GM12874 (cell line): Measurements from ENCODE around the gene HOXD12.
A peak's percentile ranks its signal among the peaks of the same experiment; 100 is the strongest.

Experiments used
- TF ChIP-seq, protein P1 (sequence below): IDR thresholded peaks from 2 replicates; pipeline ENCODE4 v1.5.1; 2011; ENCODE audit warnings: low read depth, mild to moderate bottlenecking, control low read depth, low read length, moderate library complexity; ENCODE audit not compliant: insufficient read depth

HOXD12 gene

DNA sequence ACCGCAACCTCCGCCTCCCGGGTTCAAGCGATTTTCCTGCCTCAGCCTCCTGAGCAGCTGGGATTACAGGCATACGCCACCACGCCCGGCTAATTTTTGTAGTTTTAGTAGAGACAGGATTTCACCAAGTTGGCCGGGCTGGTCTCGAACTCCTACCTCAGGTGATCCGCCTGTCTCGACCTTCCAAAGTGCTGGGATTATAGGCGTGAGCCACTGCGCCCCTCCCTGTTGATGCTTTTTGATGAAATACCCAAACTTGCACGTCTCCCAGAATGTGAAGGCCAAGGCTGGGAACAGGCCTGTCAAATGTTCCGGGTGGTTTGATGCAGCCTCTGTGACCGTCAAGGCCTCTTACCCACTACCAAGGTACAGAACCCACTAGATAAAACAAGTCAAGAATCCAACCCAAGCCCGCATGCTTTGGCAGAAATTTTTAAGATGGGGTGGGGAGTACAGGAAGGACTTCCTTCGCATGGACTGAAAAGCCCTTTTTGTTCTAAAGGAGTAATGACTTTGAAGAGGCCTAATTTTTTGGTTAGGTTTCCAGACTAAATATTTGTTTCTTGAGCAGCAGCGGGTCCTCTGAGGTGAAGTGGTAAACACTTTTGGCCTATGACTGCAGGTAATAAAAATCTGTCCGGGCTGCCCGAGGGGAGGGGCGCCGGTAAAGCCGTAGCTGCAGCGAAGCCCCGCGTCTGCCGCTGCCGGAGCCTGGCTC lies 12.1 kb upstream of the HOXD12 start:
- TF ChIP-seq, protein P1, sequence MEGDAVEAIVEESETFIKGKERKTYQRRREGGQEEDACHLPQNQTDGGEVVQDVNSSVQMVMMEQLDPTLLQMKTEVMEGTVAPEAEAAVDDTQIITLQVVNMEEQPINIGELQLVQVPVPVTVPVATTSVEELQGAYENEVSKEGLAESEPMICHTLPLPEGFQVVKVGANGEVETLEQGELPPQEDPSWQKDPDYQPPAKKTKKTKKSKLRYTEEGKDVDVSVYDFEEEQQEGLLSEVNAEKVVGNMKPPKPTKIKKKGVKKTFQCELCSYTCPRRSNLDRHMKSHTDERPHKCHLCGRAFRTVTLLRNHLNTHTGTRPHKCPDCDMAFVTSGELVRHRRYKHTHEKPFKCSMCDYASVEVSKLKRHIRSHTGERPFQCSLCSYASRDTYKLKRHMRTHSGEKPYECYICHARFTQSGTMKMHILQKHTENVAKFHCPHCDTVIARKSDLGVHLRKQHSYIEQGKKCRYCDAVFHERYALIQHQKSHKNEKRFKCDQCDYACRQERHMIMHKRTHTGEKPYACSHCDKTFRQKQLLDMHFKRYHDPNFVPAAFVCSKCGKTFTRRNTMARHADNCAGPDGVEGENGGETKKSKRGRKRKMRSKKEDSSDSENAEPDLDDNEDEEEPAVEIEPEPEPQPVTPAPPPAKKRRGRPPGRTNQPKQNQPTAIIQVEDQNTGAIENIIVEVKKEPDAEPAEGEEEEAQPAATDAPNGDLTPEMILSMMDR = no peak

DNA sequence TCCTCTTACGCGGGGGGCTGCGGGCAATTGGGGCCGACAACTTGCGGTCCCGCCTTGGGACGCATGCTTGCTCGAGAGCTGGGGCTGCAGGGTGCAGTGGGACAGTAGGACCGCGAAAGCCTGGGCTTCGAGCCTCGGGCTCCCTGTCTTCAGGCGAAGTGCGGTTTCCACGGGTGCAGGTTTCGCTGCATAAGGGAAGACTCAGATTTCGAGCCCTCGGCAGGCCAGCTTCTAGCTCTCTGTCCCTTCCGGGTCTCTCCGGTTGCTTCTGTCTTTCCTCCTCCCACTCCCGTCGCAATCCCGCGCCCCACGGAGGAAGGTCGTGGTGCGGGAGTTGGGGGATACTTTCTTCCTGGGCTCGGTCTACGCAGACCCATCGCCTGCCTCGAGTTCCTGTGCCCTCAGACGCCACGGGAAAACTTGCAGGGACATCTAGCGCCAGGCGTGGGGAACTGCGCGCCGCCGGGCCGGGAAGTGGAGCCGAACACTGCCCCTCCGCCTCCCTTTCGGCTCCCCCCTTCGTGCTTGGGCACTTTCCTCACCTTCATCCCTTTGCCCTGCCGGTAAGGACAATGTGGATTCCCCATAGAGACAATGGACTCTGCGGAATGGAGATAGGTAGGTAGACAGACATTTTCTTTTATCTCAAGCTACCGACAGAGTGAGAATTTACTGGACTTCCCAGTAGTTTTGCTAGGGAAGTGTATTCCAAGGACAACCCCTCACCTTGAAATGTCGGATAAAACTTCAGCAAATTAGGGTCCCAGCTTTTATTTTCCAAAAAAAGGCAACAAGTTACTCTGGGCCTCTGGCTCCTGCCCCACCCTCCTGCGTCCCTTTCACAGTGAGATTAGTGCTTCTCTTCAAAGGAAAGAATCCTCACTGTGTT lies 11.3 kb upstream of the HOXD12 start:
- TF ChIP-seq, protein P1 = peak; percentile 79

DNA sequence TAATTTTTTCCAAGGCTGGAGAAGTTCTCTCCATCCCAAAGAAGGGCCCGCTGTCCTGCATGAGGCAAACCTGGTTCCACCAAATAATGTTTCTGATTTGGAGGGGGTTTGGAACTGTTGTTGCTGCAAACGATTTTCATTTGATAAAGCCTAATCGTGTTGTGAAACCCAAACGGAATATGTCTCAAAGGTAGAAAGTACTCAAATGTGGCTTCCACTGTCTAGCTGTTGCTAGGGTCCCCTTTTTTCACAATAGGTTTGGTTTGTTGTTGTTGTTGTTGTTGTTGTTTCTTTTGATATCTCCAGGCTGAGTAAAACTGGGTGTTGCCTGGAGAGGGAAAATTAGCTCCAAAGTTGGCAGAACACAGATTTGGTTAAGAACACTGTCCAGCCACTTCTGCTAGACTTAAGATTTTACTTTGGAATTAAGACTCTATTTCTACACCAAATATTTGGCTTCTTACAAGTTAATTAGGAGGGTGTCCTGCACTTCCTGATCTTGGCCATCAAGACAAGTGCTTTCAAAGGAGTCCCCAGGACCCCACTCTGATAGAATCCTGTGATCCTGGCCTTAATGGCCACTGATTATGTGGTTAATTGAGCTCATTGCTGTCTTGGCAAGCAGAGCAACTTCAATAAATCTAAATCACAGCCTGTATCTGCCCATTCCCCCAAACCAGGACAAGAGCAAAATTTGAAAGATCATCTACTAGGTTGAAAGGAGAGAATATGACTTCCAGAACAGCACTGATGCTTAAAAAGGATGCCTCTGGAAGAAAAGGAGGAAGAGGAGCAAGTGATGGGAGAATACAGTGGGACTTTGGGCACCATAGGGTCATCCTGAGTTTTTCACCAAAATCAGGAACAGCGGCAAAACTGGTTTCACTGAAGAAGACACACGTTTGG lies 10.4 kb upstream of the HOXD12 start:
- TF ChIP-seq, protein P1 = no peak

DNA sequence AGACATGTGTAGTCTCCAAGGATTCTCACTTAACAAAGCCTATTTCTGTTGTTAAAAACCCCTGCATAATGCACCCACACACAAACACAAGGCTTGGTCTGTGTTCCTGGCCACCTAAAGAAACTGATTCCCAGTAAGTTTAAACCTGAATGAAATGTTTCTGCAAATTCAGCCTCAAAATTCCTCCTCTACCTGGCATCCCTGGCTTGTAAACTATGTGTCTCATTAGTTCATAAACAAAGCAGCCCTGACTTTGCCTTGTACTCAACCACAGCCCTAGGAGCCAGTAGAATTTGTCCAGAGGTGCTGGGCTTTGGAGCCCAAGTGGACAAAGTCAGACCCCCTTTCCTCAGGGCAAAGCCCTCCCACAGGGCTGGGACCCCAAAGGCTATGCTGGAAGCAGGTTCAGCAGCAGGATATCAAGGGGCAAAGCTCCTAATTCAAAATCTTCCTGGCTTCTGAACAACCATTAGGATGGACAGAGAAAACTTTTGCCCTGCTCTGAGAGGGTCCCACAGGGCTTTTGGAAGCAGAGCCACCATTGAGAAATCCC lies 9.7 kb upstream of the HOXD12 start:
- TF ChIP-seq, protein P1 = no peak

DNA sequence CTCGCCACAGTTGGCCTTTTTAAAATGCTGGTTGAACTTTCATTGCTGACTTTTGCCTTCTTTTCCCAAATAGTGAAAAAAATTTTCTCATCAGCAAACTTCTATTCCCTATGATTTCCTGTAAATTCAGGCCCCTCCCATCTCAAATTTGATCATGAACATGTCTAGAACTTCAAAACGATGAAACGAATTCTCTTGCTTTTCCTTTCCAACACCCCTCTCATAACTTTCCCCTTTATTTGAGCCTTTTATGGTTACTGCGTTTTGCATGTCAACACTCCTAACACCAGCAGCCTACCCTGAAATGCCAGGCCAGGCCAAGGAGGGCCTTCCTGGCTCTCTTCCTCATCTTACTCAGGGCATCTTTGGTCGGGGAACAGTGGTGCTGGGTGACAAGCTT lies 8.7 kb upstream of the HOXD12 start:
- TF ChIP-seq, protein P1 = no peak

DNA sequence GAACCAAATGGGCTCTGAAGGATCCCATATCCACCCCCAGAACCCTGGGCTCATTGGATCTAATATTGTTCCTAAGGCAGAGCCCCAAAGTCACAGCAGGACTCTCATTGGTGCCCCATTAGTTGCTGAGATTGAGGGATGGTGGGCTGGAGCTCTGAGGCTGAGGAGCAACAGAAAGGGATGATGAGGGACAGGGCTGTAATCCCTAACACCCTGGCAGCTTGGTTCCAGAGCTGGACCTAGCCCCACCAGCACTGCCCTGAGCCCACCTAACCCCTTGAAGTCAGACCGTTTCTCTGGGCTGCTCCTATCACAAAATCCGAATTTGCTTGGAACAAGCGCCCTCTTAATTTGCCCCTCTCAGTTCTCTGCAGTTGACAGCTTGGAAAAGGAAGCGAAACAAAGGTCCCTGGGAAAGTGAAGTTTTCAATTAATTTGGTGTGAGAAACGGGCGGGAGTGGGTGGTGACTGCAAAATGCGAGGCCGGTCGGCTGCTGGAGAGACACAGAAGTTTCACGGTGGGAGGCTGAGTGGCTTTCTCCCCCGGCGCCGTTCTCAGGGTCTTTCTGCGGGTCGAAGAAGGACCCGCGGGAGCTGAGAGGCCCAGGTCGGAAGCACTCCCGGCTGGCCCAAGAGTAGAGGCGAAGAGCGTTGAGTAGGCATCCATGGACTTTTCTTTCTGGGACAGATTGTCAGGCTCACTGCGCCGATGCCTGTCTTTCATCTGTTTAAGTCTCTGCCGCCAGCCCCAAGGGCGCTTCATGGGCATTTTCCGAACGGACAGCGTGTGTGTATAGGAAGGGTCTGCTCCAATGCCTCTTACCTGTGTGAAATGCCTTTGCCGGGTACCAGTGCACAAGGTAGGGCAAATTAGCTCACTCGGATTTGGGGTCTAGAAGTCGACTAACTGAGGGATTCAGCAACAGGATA lies 8.0 kb upstream of the HOXD12 start:
- TF ChIP-seq, protein P1 = no peak
